ENCODE measurements around the gene DMAP1. TPM values are rescaled to one million over a fixed set of nuclear protein-coding genes. Genes with fewer than 3 reads are reported as not detected.

The DMAP1 gene
- polyA plus RNA-seq, 3 donors: 18.9 to 51.4 (median 21.3) TPM

DNA sequence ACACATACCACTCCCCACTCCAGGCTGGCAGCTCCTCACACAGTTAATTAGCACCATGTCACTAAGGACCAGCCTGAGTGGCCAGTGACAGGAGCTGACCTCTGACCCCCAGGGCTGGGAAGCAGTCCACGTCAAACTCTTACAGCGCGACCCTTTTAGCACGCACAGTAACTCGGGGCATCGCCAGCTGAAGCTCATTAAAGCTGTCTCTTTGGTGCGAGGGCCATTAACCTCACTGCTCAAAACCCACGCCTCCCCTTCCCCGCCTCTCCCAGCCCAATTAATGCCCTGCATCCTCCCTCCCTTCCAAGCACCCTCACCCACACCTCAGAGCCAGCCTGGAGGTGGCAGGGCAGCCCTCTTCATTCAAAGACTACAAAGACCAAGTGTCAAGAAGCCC is 31.7 kb downstream of the DMAP1 start:
- no peak for DNase-seq
- Histone ChIP-seq H3K9ac (ENCODE audit: insufficient read depth, low read length, poor library complexity, severe bottlenecking) (no peak overlapping the region), H3K36me3 (replicated peaks in 1 of 2; ENCODE audit: control insufficient read depth in 1 of 2, insufficient read depth in 2 of 2, low read length in 2 of 2) (peaks cover 0 to 11% of the 10 kb centered on the region in 2 donors), H4K20me1 (ENCODE audit: insufficient read depth, low read length) (no peaks in the 10 kb centered on the region), H3K4me3 (replicated peaks in 1 of 3; ENCODE audit: low read depth in 2 of 3, low read length in 3 of 3) (no peak overlapping the region), H3K27me3 (ENCODE audit: control insufficient read depth in 2 of 2, insufficient read depth in 2 of 2, low read length in 2 of 2) (no peaks in the 10 kb centered on the region), H3K4me2 (replicated peaks; ENCODE audit: extremely low read depth, low read length, poor library complexity, severe bottlenecking) (no peak overlapping the region), H3K9me3 (replicated peaks in 1 of 2; ENCODE audit: control insufficient read depth in 1 of 2, insufficient read depth in 1 of 2, low read length in 2 of 2) (no peaks in the 10 kb centered on the region), H2AFZ (ENCODE audit: insufficient read depth, low read depth, low read length, poor library complexity, severe bottlenecking) (no peak overlapping the region), H3K79me2 (ENCODE audit: insufficient read depth, low read length) (no peaks in the 10 kb centered on the region), H3K4me1 (ENCODE audit: control insufficient read depth in 1 of 2, insufficient read depth in 2 of 2, low read length in 2 of 2) (peaks cover 0 to 5% of the 10 kb centered on the region in 2 donors), H3K27ac (ENCODE audit: low read depth in 1 of 2, low read length in 2 of 2) (no peak overlapping the region)
- intact Hi-C loops (cut with micrococcal nuclease): no loop called here
- Mint-ChIP-seq H3K9me3 (peaks cover 0 to 1% (median 0%) of the 10 kb centered on the region in 7 donors), H3K27ac (no peak overlapping the region), H3K4me1 (peaks cover 9% of the 10 kb centered on the region), H3K36me3 (peaks cover 33 to 41% of the 10 kb centered on the region in 2 donors), H3K27me3 (ENCODE audit: low read depth in 3 of 3) (no peaks in the 10 kb centered on the region), H3K4me3 (no peak overlapping the region)
- TF ChIP-seq, protein P1, sequence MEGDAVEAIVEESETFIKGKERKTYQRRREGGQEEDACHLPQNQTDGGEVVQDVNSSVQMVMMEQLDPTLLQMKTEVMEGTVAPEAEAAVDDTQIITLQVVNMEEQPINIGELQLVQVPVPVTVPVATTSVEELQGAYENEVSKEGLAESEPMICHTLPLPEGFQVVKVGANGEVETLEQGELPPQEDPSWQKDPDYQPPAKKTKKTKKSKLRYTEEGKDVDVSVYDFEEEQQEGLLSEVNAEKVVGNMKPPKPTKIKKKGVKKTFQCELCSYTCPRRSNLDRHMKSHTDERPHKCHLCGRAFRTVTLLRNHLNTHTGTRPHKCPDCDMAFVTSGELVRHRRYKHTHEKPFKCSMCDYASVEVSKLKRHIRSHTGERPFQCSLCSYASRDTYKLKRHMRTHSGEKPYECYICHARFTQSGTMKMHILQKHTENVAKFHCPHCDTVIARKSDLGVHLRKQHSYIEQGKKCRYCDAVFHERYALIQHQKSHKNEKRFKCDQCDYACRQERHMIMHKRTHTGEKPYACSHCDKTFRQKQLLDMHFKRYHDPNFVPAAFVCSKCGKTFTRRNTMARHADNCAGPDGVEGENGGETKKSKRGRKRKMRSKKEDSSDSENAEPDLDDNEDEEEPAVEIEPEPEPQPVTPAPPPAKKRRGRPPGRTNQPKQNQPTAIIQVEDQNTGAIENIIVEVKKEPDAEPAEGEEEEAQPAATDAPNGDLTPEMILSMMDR (IDR thresholded peaks at IDR 0.05): no peak
- WGBS (ENCODE audit: insufficient coverage): 95% methylated on average over 9 of the region's 9 CpGs

GRCh38 chr1:44246806-44247205 is 33.5 kb downstream of the DMAP1 start:
- Histone ChIP-seq H3K9ac (ENCODE audit: insufficient read depth, low read length, poor library complexity, severe bottlenecking) (no peak overlapping the region), H3K36me3 (replicated peaks in 1 of 2; ENCODE audit: control insufficient read depth in 1 of 2, insufficient read depth in 2 of 2, low read length in 2 of 2) (peaks cover 0 to 4% of the 10 kb centered on the region in 2 donors), H3K79me2 (ENCODE audit: insufficient read depth, low read length) (no peaks in the 10 kb centered on the region), H3K27me3 (ENCODE audit: control insufficient read depth in 2 of 2, insufficient read depth in 2 of 2, low read length in 2 of 2) (no peaks in the 10 kb centered on the region), H3K4me2 (replicated peaks; ENCODE audit: extremely low read depth, low read length, poor library complexity, severe bottlenecking) (no peak overlapping the region), H3K4me3 (replicated peaks in 1 of 3; ENCODE audit: low read depth in 2 of 3, low read length in 3 of 3) (no peak overlapping the region), H2AFZ (ENCODE audit: insufficient read depth, low read depth, low read length, poor library complexity, severe bottlenecking) (no peak overlapping the region), H3K9me3 (replicated peaks in 1 of 2; ENCODE audit: control insufficient read depth in 1 of 2, insufficient read depth in 1 of 2, low read length in 2 of 2) (no peaks in the 10 kb centered on the region), H3K27ac (ENCODE audit: low read depth in 1 of 2, low read length in 2 of 2) (no peak overlapping the region), H3K4me1 (ENCODE audit: control insufficient read depth in 1 of 2, insufficient read depth in 2 of 2, low read length in 2 of 2) (peaks cover 0 to 5% of the 10 kb centered on the region in 2 donors), H4K20me1 (ENCODE audit: insufficient read depth, low read length) (no peaks in the 10 kb centered on the region)
- Mint-ChIP-seq H3K36me3 (peaks cover 24 to 32% of the 10 kb centered on the region in 2 donors), H3K4me1 (peaks cover 5% of the 10 kb centered on the region), H3K9me3 (peaks cover 0 to 1% (median 0%) of the 10 kb centered on the region in 7 donors), H3K27ac (no peak overlapping the region), H3K4me3 (no peak overlapping the region), H3K27me3 (ENCODE audit: low read depth in 3 of 3) (peaks cover 0 to 1% (median 0%) of the 10 kb centered on the region in 3 donors)
- TF ChIP-seq, protein P1 (IDR thresholded peaks at IDR 0.05): no peak
- intact Hi-C loops (cut with micrococcal nuclease): no loop called here
- WGBS (ENCODE audit: insufficient coverage): 88% methylated on average over 2 of the region's 2 CpGs
- DNase-seq: no peak

Data from CD14-positive monocyte (primary cell).